ENCODE measurements around the gene SLC7A7. TPM values are rescaled to one million over a fixed set of nuclear protein-coding genes. Genes with fewer than 3 reads are reported as not detected.

Gene SLC7A7
- total RNA-seq, 1 donor: 3.9 TPM

DNA sequence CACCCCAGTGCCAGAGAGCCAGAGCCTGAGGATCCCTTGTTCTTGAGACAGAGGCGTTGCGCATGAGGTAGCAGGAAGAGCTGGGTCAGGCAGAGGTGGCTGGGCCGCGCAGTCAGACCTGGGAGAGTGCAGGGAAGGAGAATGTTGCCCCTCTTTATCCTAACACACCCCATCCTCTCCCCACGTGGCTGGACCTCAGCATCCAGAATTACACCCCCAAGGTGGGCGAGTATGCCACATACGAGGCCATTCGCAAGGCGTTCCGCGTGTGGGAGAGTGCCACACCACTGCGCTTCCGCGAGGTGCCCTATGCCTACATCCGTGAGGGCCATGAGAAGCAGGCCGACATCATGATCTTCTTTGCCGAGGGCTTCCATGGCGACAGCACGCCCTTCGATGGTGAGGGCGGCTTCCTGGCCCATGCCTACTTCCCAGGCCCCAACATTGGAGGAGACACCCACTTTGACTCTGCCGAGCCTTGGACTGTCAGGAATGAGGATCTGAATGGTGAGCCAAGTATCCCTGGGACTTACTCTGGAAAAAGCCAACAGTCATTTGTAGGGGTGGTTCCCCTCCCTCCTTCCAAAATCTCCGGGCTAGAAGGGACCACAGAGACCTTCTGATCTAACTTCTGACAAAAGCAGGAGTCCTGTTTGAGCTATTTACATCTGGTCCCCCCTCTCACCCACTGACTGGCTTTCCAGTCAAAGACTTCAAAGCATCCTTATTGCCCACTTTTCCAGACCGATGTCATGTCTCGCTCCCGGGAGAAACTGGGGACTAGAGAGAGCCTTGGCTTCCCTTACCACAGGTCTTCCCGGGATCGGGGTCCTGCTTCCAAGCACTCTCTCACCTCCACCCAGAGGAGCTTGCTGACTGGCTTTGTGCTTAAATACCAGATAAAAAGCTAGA, 27.2 kb upstream of the SLC7A7 start:
- no peak overlapping the region for H3K4me3 ChIP-seq (ENCODE audit: low read depth, low read length)
- TF ChIP-seq, protein P1, sequence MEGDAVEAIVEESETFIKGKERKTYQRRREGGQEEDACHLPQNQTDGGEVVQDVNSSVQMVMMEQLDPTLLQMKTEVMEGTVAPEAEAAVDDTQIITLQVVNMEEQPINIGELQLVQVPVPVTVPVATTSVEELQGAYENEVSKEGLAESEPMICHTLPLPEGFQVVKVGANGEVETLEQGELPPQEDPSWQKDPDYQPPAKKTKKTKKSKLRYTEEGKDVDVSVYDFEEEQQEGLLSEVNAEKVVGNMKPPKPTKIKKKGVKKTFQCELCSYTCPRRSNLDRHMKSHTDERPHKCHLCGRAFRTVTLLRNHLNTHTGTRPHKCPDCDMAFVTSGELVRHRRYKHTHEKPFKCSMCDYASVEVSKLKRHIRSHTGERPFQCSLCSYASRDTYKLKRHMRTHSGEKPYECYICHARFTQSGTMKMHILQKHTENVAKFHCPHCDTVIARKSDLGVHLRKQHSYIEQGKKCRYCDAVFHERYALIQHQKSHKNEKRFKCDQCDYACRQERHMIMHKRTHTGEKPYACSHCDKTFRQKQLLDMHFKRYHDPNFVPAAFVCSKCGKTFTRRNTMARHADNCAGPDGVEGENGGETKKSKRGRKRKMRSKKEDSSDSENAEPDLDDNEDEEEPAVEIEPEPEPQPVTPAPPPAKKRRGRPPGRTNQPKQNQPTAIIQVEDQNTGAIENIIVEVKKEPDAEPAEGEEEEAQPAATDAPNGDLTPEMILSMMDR (IDR thresholded peaks at IDR 0.05; ENCODE audit: insufficient read depth, low read depth, low read length): no peak
- DNase-seq (ENCODE audit: low read depth): no peak

DNA sequence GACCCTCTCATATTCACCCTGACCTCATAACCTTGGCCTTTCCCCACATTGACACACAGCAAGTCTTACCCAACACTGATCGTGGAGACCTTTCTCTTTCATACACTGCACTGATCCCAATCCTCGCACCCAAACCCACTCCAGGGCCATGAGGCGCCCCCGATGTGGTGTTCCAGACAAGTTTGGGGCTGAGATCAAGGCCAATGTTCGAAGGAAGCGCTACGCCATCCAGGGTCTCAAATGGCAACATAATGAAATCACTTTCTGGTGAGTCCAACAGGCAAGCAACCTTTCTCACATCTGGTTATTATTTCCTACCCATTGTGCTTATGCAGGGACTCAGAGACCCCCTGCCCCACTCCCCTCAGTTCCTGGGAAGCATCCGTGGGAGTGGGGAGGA, 26.5 kb upstream of the SLC7A7 start:
- no peak for DNase-seq (ENCODE audit: low read depth)
- H3K4me3 ChIP-seq (ENCODE audit: low read depth, low read length): no peak overlapping the region
- TF ChIP-seq, protein P1 (IDR thresholded peaks at IDR 0.05; ENCODE audit: insufficient read depth, low read depth, low read length): no peak

DNA sequence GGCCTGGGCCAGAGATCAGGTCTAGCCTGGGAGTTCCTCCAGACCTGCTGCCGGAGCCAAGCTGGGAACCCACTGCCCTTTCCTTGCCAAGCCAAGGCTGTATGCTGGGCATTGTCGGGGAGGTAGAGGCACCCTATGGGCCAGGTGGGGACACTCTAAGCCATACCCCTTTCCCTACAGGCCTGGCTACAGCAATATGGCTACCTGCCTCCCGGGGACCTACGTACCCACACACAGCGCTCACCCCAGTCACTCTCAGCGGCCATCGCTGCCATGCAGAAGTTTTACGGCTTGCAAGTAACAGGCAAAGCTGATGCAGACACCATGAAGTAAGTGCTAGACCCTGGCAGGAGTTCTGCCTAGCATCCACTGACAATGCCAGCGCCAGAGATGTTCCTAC, 26.1 kb upstream of the SLC7A7 start:
- no peak overlapping the region for H3K4me3 ChIP-seq (ENCODE audit: low read depth, low read length)
- TF ChIP-seq, protein P1 (IDR thresholded peaks at IDR 0.05; ENCODE audit: insufficient read depth, low read depth, low read length): no peak
- no peak for DNase-seq (ENCODE audit: low read depth)

DNA sequence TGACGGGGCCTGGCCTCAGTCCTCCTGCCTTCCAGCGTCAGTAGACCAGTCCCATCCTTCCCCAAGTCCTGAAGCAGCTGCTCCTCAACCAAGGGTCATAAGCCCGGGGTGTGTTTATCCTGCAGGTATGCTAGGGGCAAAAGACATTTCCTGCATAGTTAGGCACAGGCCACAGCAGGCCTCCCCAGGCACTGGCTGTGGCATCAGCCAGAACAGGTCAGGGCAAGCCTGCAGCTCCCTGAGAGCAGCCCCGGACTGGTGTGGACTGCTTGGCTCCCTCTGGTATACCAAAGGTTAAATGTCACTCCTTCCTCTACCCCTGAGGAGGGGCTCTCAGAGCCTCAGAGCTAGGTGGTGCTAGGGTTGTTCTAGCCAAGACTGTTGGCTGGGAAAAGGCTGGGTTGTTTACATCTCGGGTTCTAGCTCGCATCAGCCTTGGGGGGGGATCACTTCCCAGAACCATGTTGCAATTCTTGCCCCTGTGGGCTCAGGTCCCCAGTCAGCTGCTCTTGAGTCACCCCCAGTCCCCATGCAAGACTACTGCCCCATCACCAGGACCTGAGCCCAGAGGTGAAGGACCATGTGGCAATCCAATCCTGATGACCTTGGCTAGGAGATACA, 24.0 kb upstream of the SLC7A7 start:
- peak overlapping the region; percentile 97 for H3K4me3 ChIP-seq (ENCODE audit: low read depth, low read length)
- DNase-seq (ENCODE audit: low read depth): peak; percentile 77
- TF ChIP-seq, protein P1 (IDR thresholded peaks at IDR 0.05; ENCODE audit: insufficient read depth, low read depth, low read length): no peak

DNA sequence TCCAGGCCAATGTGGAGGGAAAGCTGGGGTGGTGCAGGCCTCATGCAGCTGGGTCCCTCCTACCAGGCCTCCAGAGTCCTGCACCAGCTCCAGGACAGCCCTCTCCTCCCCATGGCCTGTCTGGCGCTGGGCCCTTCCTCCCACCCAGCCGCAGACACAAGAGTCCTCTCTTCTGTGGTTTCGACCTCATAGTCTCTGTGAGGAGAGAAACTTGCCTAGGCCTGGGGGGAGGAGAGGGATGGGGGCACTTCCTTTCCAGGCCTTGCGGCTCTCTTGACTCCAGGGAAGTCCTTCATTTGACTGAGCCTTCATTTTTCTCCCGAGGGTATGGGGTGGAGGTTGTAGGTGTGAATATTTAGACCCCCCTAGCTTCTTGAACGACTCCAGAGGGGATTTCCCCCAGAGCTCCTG, 23.4 kb upstream of the SLC7A7 start:
- H3K4me3 ChIP-seq (ENCODE audit: low read depth, low read length): peak overlapping the region; percentile 97
- TF ChIP-seq, protein P1 (IDR thresholded peaks at IDR 0.05; ENCODE audit: insufficient read depth, low read depth, low read length): no peak
- DNase-seq (ENCODE audit: low read depth): peak; percentile 74

DNA sequence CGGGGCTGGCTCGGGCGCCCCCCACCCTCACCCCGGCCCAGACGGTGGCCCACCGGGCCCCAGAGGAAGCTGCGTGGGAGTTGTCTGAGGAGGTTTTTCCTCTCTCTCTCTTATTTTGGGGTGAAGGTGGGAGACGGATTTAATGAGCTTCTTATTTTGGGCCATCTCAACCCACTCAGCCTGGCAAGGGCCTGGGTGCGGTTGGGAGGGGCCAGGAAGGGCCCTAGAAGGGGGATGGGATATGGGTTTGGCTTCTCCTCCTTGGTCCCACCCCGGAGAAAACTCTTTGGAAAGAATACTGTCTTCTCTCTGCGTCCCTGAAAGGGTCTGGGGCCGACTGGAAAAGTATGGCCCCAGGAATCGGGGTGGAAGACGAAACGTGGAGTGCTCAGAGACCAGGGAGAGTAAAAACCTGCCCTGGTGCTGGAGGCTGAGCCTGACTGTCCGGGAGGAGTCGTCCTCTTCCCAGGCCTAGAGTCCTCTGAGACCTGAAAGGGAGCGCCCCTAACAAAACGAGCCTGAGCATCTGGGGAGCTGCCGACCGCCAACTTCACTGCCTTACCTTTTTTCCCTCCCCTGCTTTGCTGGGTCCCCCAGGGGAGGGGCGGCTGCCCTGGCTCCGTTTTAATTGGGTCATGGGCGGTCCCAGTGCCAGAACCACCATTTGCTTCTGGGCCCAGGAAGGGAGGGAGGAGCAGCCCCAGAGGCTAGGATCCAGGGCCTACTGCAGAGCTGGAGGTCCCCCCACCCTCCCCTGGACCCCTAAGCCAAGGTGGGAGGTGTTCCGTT, 22.7 kb upstream of the SLC7A7 start:
- DNase-seq (ENCODE audit: low read depth): peak; percentile 53
- TF ChIP-seq, protein P1 (IDR thresholded peaks at IDR 0.05; ENCODE audit: insufficient read depth, low read depth, low read length): no peak
- peak overlapping the region; percentile 97 for H3K4me3 ChIP-seq (ENCODE audit: low read depth, low read length)
